MM.1S (cell line): ENCODE results near the gene SDF4.

Experiments
- EZH2 ChIP-seq: fragments of 300-600 bp; sonication (generic); optimal IDR thresholded peaks from 2 replicates; pipeline ENCODE3; 2017; ENCODE audit warnings: low read depth, mild to moderate bottlenecking, antibody characterized with exemption, low read length, mixed read lengths
- TF ChIP-seq, protein P1 (sequence below): fragments of 300-600 bp; sonication (generic); IDR thresholded peaks from 2 replicates; pipeline ENCODE4 v1.5.1; 2016; ENCODE audit warnings: antibody characterized with exemption, low read length, mixed read lengths

DNA sequence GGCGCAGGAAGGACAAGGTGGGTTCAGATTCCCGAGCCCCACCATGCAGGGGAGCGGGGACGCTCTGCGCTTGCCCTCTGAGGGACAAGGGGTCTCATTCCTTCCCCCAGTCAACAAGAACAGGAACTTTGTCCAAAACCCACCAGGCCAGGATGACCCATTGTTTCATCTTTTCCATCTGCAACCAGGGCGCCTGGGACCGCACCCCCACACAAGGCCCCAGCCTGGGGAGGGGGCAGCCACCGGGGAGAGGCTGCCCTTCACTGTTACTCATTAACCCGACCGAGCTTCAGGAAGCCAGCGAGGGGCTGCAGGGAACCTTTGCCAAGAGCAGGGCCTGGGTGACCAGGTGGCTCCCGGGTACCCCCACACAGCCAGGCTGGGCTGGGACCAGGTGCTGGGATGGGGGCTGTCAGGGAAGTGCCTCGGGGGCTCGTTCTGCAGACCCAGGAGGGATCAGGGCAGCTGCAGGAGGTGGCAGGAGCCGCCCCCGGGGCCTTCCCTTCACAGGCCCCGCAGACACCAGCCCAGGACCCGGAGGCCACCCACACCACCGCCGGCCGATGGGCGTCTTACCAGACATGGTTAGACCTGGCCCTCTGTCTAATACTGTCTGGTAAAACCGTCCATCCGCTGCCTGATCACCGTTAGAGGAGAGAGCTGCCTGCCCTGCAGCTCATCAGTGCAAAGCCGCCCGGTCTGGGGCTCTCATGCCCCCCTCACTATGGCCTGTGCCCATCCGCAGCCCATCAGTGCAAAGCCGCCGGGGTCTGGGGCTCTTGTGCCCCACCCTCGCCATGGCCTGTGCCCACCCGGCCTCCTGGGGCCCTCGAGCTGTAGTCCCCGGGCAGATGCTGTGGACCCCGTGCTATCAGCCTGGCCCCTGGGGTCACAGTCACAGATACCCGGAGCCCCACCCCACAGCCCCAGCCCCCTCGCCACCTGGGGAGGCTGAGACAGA lies 63.1 kb downstream of the SDF4 start:
- TF ChIP-seq, protein P1, sequence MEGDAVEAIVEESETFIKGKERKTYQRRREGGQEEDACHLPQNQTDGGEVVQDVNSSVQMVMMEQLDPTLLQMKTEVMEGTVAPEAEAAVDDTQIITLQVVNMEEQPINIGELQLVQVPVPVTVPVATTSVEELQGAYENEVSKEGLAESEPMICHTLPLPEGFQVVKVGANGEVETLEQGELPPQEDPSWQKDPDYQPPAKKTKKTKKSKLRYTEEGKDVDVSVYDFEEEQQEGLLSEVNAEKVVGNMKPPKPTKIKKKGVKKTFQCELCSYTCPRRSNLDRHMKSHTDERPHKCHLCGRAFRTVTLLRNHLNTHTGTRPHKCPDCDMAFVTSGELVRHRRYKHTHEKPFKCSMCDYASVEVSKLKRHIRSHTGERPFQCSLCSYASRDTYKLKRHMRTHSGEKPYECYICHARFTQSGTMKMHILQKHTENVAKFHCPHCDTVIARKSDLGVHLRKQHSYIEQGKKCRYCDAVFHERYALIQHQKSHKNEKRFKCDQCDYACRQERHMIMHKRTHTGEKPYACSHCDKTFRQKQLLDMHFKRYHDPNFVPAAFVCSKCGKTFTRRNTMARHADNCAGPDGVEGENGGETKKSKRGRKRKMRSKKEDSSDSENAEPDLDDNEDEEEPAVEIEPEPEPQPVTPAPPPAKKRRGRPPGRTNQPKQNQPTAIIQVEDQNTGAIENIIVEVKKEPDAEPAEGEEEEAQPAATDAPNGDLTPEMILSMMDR, result no peak
- no peak for TF ChIP-seq EZH2
